ENCODE measurements around the gene FIGNL1. TPM values are rescaled to one million over a fixed set of nuclear protein-coding genes. Genes with fewer than 3 reads are reported as not detected.

The FIGNL1 gene
- total and polyA plus RNA-seq, 10 of the 15 experiments (the other 5 are each of a cell fraction or from before 2014, with no cell fraction given), result 11.5 to 37.4 (median 29.0) TPM

DNA sequence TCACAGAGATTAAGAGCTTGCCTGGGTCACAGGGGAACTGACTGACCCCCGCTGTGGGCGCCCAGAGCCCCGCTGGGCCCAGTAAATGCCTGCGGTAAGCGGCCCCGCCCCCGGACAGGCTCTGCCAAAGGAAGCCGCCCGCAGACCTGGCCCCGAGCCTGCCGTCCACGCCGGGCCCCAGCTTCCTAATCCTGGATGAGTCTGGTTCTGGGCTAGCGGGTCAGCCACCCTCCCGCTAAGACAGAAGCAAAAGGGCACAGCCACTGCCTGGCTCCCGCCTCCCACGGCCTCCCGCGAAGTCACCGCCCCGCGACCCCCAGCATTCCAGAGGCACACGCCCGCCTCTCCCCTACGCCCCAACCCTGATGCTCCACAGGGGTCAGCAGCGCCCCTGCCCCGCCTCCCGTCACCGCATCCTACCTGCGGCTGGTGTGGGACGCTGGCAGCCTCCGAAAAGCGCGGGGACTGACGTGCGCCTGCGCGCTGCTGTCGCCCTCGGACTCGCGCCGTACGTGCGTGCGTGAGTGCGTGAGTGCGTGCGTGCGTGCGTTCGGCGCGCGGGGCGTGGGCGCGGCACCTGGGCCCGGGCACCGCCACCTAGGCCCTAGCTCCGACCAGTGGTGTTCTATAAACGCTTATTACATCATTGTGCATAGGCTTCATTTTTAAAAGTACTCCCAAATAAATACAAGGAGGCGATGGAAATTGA, at the start of gene FIGNL1 (continued):
- TF ChIP-seq BRCA1 (IDR thresholded peaks at IDR 0.05; ENCODE audit: low read depth, low read length), result no peak
- TF ChIP-seq MTA3 (IDR thresholded peaks at IDR 0.05; ENCODE audit: borderline replicate concordance, low read length), result no peak
- no peak; the same call in 1 of the 2 replicates for TF ChIP-seq FOXM1 (IDR thresholded peaks at IDR 0.05; ENCODE audit: low read depth, low read length)
- no peak for TF ChIP-seq MYC (IDR thresholded peaks at IDR 0.05; ENCODE audit: insufficient read depth, insufficient read length, insufficient replicate concordance, low read length, severe bottlenecking)
- peak; percentile 49; the same call in 1 of the 2 replicates for TF ChIP-seq ELK1 (IDR thresholded peaks at IDR 0.05; ENCODE audit: low read depth, low read length)
- TF ChIP-seq EED (IDR thresholded peaks at IDR 0.05; ENCODE audit: low read depth), result no peak; the same call in 1 of the 2 replicates
- TF ChIP-seq NBN (IDR thresholded peaks at IDR 0.05), result no peak
- TF ChIP-seq NR2C2 (IDR thresholded peaks at IDR 0.05; ENCODE audit: borderline replicate concordance, control insufficient read depth, insufficient read length, low read depth), result no peak
- TF ChIP-seq CHD1 (IDR thresholded peaks at IDR 0.05; ENCODE audit: low read depth, low read length), result no peak
- TF ChIP-seq SUPT20H (IDR thresholded peaks at IDR 0.05; ENCODE audit: borderline replicate concordance, control insufficient read depth, low read depth, low read length), result no peak

DNA sequence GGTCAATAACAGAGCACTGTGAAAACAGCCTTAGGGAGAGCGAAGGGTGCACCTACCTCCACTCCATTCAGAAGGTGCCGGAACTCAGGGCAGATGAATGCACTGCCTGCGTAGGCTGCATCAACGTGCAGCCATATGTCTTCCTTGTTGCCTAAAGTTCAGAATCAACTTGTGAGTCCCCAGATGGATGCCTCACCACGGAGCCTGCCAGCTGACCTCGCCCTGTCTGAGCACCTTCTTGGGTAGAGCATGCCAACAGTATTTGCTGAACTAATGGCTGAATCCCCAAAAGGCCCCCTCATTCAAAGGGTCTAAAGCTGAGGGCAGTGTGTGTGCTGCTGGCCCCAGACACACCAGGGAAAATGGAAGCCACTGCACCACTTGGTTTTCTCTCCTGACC, 48.9 kb upstream of the FIGNL1 start:
- no peak for TF ChIP-seq BCLAF1 (IDR thresholded peaks at IDR 0.05)
- DNase-seq (ENCODE audit: low read depth, low spot score) (no peak), FAIRE-seq (no peak), ATAC-seq (no peak)
- ChIA-PET POLR2A (no interaction called here), CTCF (no interaction called here), RAD21 (ENCODE audit: unreplicated experiment) (no interaction called here), SMC1A (ENCODE audit: uncharacterized antibody, unreplicated experiment) (no interaction called here)
- no peak overlapping the region for H3K4me3 ChIP-seq
- intact Hi-C loops (cut with micrococcal nuclease; ENCODE audit: unreplicated experiment), result no loop called here
- BruUV-seq (replicated peaks), result no TSS peak
- no peak overlapping the region for H3K4me2 ChIP-seq (ENCODE audit: control insufficient read depth, insufficient read depth)
- no peaks in the 10 kb centered on the region for H3K79me2 ChIP-seq (ENCODE audit: control insufficient read depth, insufficient read depth, low read length)
- in situ Hi-C loops (cut with MboI), result no loop called here
- H3K27ac ChIP-seq (ENCODE audit: control insufficient read depth, insufficient read depth), result no peak overlapping the region
- H3K9me3 ChIP-seq (replicated peaks; ENCODE audit: control insufficient read depth, insufficient read depth, low read length), result no peaks in the 10 kb centered on the region
- H4K20me1 ChIP-seq (ENCODE audit: control insufficient read depth, insufficient read depth), result no peaks in the 10 kb centered on the region
- peaks cover 5 to 6% of the 10 kb centered on the region in 2 experiments; a peak in 3 of 4 replicates for H3K27me3 ChIP-seq (replicated peaks in 1 of 2; ENCODE audit: control insufficient read depth in 2 of 2, insufficient read depth in 2 of 2, low read length in 1 of 2)
- no peak overlapping the region for H2AFZ ChIP-seq (ENCODE audit: control insufficient read depth, low read depth, low read length)
- WGBS (ENCODE audit: insufficient coverage, insufficient replicate concordance, low lambda C conversion rate, missing lambda C conversion rate), result 32% methylated on average over 6 of the region's 6 CpGs
- no peak overlapping the region for H3K9ac ChIP-seq (ENCODE audit: control insufficient read depth, insufficient read depth, low read length)
- H3K4me1 ChIP-seq (ENCODE audit: control insufficient read depth, insufficient read depth, low read length), result no peaks in the 10 kb centered on the region
- no peaks in the 10 kb centered on the region for H3K36me3 ChIP-seq (ENCODE audit: control insufficient read depth in 2 of 2, insufficient read depth in 2 of 2, low read length in 1 of 2)
